PC-3 (cell line): ENCODE measurements around the gene CIBAR2.

ENCODE experiments used
- EZH2 ChIP-seq: fragments of 300-600 bp; sonication (generic); IDR thresholded peaks from one replicate; pipeline ENCODE4 v1.6.1; 2017; ENCODE audit warnings: antibody characterized with exemption, mild to moderate bottlenecking, low read length; ENCODE audit not compliant: unreplicated experiment
- TF ChIP-seq, protein P1 (sequence below): fragments of 300-600 bp; sonication (generic); conservative IDR thresholded peaks from 2 replicates; pipeline ENCODE4 v1.5.1; 2017; ENCODE audit warnings: antibody characterized with exemption, low read depth, mild to moderate bottlenecking, low read length

- no peak for TF ChIP-seq EZH2
- TF ChIP-seq, protein P1, sequence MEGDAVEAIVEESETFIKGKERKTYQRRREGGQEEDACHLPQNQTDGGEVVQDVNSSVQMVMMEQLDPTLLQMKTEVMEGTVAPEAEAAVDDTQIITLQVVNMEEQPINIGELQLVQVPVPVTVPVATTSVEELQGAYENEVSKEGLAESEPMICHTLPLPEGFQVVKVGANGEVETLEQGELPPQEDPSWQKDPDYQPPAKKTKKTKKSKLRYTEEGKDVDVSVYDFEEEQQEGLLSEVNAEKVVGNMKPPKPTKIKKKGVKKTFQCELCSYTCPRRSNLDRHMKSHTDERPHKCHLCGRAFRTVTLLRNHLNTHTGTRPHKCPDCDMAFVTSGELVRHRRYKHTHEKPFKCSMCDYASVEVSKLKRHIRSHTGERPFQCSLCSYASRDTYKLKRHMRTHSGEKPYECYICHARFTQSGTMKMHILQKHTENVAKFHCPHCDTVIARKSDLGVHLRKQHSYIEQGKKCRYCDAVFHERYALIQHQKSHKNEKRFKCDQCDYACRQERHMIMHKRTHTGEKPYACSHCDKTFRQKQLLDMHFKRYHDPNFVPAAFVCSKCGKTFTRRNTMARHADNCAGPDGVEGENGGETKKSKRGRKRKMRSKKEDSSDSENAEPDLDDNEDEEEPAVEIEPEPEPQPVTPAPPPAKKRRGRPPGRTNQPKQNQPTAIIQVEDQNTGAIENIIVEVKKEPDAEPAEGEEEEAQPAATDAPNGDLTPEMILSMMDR, result no peak
Measured at GRCh38 chr16:85157372-85157771, 45.1 kb upstream of the CIBAR2 start.
